Left lobe of liver (tissue), 1 donor: ENCODE data around the gene NBPF3. TPM values are rescaled to one million over a fixed set of nuclear protein-coding genes. Genes with fewer than 3 reads are reported as not detected.

Source experiments
- total RNA-seq: library from RNA; stranded (reverse); gene quantifications from one replicate; pipeline ENCODE4 v1.2.1, GENCODE V29; 2021
- donor health status: DM: no; HTN: yes; CAD: no.

The NBPF3 gene
- total RNA-seq, 1 donor from 2014 or later, result 3.5 TPM

Other genes with a start within 250 kb of the NBPF3 start
- 58.0 TPM for gene ECE1, start 149.7 kb upstream of the NBPF3 start, total RNA-seq
- 29.3 TPM for gene ALPL, start 69.3 kb downstream of the NBPF3 start, total RNA-seq
- gene RAP1GAP, start 229.2 kb downstream of the NBPF3 start, total RNA-seq, result 10.8 TPM